ENCODE data around the gene KRT80.

Gene KRT80

DNA sequence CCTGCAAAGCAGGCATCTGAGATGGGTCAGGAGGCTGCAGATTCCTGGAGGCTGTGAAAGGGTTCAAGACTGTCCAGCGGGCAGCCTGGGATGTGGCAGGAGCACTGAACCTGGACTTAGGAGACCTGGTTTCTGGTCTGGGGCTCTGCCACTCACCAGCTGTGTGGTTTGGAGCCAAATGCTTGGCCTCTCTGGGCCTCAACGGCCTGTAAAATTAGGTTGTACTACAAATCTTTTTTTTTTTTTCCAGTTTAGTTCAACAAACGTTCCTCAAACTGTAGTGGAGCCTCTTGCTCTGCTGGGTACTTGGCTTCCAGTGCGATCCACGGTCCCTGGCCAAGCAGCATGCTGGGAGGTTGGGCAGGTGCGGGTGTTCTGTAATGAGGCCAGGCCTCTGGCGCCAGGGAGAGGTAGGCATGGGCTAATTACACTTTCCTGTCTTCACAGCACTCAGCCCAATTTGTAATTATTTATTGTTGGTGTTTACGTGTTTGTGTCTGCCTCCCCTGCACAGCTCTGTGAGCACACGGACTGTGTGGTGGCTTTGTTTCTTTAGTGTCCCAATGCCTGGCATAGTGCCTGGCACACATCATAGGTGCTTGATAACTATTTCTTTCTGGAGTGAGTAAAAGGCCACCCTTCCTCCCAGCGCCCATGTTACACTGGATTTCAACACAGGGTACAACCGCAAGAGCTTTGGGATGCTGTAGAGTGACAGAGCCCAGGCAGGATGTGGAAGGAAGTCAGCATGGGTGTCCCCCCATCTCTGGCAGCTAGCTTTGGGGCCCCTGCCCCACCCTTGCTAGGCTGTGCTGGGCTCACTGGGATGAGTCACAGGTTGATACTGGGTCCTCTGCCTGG lies 5.8 kb upstream of the KRT80 start:
- Mint-ChIP-seq H3K4me3 (no peak overlapping the region), H3K27me3 (no peaks in the 10 kb centered on the region), H3K9me3 (no peaks in the 10 kb centered on the region), H3K4me1 (no peaks in the 10 kb centered on the region), H3K27ac (no peak overlapping the region), H3K36me3 (no peaks in the 10 kb centered on the region)

GRCh38 chr12:52195065-52195730 lies 3.4 kb upstream of the KRT80 start:
- Mint-ChIP-seq H3K27me3 (no peaks in the 10 kb centered on the region), H3K4me1 (no peaks in the 10 kb centered on the region), H3K36me3 (no peaks in the 10 kb centered on the region), H3K27ac (no peak overlapping the region), H3K4me3 (no peak overlapping the region), H3K9me3 (no peaks in the 10 kb centered on the region)

DNA sequence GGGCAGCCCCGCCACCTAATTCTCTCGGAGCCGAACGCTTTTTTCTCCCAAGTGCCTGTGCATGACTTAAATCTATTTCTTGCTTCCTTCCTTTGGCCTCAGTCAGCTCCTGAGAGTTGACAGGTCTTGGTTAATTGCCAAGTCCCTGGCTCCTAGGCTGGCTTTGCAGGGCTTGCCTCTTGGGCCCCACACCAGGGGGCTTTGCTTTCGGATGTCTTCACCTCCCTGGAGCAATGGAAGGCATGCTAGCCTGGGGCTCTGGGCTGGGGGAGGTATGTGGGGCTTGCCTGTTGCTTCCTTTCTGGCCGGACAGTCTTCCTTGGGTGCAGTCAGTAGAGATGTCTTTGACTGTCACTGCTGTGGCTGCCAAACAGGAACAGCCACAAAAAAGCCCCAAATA lies 2.2 kb upstream of the KRT80 start:
- H3K27me3 Mint-ChIP-seq = no peaks in the 10 kb centered on the region
- H3K27ac Mint-ChIP-seq = no peak overlapping the region
- no peaks in the 10 kb centered on the region for H3K9me3 Mint-ChIP-seq
- no peaks in the 10 kb centered on the region for H3K36me3 Mint-ChIP-seq
- no peaks in the 10 kb centered on the region for H3K4me1 Mint-ChIP-seq
- no peak overlapping the region for H3K4me3 Mint-ChIP-seq

GRCh38 chr12:52193532-52193931 lies 1.7 kb upstream of the KRT80 start:
- H3K9me3 Mint-ChIP-seq = no peaks in the 10 kb centered on the region
- H3K36me3 Mint-ChIP-seq = no peaks in the 10 kb centered on the region
- H3K4me1 Mint-ChIP-seq = no peaks in the 10 kb centered on the region
- no peak overlapping the region for H3K4me3 Mint-ChIP-seq
- no peak overlapping the region for H3K27ac Mint-ChIP-seq
- H3K27me3 Mint-ChIP-seq = no peaks in the 10 kb centered on the region

DNA sequence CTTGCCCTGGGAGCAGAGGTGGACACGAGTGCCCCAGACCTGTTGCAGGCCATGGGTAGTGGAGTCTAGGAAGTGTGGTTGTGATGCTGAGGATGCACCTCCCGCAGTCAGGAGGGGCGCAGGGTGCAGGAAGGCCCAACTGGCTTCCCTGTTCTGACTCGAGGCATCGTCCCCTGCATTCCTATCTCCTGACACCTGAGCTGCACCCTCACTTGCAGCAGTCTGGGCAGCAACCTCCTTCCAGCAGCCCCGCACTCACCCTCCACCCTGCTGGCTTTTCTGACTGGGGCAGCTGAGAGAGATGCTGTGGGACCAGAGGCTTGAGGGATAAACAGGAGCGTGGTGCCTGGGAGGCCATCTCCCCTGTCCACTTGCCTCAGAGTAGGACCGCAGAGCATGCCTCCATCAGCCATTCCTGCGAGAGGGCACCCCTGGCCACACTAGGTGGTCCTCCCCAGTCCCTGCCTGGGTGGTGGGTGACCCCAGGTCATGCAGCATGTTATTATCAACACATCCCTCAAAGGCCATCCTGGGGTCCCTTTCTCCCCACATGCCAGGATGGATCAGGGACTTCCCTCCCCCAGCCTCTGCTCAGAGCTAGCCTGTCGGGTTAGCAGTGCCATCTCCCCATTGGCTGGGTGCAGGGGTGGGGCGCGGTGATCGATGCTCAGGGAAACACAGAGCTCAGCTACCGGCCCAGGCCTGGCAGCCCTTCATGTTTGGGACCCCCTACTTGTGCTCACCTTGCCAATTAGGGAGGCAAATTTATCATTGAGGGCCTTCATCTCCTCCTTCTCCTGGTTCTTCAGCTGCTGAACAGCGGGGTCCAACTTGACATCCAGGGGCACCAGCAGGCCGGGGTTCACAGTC lies 719 bp downstream of the KRT80 start:
- H3K4me3 Mint-ChIP-seq = no peak overlapping the region
- no peaks in the 10 kb centered on the region for H3K27me3 Mint-ChIP-seq
- no peaks in the 10 kb centered on the region for H3K36me3 Mint-ChIP-seq
- H3K4me1 Mint-ChIP-seq = no peaks in the 10 kb centered on the region
- no peaks in the 10 kb centered on the region for H3K9me3 Mint-ChIP-seq
- H3K27ac Mint-ChIP-seq = no peak overlapping the region

DNA sequence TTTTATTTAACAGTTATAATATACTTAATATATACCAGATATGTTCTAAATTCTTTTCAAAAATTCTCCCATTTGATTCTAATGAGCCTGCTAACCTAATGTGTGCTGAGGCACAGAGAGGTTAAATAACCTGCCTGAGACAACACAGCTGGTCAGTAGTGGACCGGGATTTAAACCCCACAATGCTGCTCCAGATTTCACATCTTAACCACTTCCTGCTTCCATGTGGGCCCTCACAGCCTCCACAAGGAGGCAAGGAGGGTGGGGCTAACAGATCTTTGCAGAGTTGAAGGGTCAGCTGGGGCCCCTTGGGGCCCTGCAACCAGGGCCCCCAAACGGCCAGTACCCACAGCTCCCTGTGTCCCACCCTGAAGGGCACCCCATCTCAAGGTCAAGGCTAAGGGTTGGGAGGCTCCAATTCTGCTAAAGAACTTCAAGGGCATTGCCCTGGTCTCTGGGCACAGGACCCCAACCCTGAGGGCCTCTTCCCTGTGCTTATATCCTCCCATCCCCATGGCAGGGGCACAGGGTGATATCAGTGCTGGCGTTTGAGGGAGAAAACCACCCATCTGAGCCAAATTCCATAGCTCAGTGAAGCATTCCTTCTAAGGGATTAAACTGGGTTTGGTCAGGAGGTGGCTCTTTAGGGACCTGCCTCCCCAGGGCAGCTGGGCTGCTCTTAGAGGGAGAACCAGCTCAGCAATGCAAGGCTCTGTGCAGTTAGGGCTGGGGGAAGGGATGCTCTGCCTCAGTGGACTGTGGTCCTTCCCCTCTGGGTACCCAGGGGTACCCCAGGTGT lies 2.2 kb downstream of the KRT80 start:
- H3K9me3 Mint-ChIP-seq = no peaks in the 10 kb centered on the region
- no peaks in the 10 kb centered on the region for H3K36me3 Mint-ChIP-seq
- no peaks in the 10 kb centered on the region for H3K4me1 Mint-ChIP-seq
- H3K27ac Mint-ChIP-seq = no peak overlapping the region
- no peak overlapping the region for H3K4me3 Mint-ChIP-seq
- H3K27me3 Mint-ChIP-seq = no peaks in the 10 kb centered on the region

GRCh38 chr12:52188658-52189057 lies 3.2 kb downstream of the KRT80 start:
- Mint-ChIP-seq H3K4me1 (no peaks in the 10 kb centered on the region), H3K9me3 (no peaks in the 10 kb centered on the region), H3K36me3 (no peaks in the 10 kb centered on the region), H3K27me3 (no peaks in the 10 kb centered on the region), H3K27ac (no peak overlapping the region), H3K4me3 (no peak overlapping the region)

- no peaks in the 10 kb centered on the region for H3K9me3 Mint-ChIP-seq
- no peaks in the 10 kb centered on the region for H3K4me1 Mint-ChIP-seq
- H3K27me3 Mint-ChIP-seq = no peaks in the 10 kb centered on the region
- H3K27ac Mint-ChIP-seq = no peak overlapping the region
- no peaks in the 10 kb centered on the region for H3K36me3 Mint-ChIP-seq
- H3K4me3 Mint-ChIP-seq = no peak overlapping the region
These were observed 4.2 kb downstream of the KRT80 start for GRCh38 chr12:52187640-52188039.

- no peak overlapping the region for H3K27ac Mint-ChIP-seq
- no peaks in the 10 kb centered on the region for H3K4me1 Mint-ChIP-seq
- H3K27me3 Mint-ChIP-seq = no peaks in the 10 kb centered on the region
- H3K36me3 Mint-ChIP-seq = no peaks in the 10 kb centered on the region
- no peaks in the 10 kb centered on the region for H3K9me3 Mint-ChIP-seq
- no peak overlapping the region for H3K4me3 Mint-ChIP-seq
These were observed 4.6 kb downstream of the KRT80 start for GRCh38 chr12:52187206-52187605.

DNA sequence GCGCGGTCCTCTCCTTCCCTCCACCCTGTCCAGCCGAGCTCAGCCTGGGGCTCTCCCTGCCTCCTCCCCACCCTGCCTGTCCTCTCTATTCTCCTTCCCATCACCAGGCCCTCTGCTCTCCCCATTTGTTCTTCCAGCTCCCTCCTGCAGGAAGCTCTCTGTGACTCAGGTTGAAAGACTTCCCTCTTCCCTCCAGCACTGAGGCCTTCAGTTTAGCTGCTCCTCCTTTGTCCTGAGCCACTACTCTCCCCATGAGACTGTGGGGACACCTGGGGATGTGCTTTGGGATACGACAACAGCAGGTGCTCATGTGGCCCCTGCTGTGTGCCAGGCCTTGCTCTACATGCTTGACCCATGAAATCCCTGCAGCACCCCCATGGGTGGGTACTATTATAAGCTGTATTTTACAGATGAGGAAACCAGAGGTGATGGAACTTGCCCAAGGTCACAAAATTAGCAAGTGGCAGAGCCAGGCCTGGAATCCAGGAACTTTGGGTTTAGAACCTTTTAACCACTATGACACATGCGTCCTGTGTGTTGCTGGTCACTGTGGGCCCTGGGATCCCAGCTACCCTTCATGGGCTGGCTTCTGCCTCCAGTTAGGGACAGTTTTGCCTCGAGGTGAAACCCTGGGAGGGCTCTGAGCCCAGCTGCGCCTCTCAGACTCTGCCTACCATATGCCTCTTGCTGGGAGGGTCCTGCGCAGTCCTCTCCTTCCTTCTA lies 5.5 kb downstream of the KRT80 start:
- H3K36me3 Mint-ChIP-seq = no peaks in the 10 kb centered on the region
- no peak overlapping the region for H3K4me3 Mint-ChIP-seq
- H3K9me3 Mint-ChIP-seq = no peaks in the 10 kb centered on the region
- no peaks in the 10 kb centered on the region for H3K27me3 Mint-ChIP-seq
- H3K4me1 Mint-ChIP-seq = no peaks in the 10 kb centered on the region
- H3K27ac Mint-ChIP-seq = no peak overlapping the region

DNA sequence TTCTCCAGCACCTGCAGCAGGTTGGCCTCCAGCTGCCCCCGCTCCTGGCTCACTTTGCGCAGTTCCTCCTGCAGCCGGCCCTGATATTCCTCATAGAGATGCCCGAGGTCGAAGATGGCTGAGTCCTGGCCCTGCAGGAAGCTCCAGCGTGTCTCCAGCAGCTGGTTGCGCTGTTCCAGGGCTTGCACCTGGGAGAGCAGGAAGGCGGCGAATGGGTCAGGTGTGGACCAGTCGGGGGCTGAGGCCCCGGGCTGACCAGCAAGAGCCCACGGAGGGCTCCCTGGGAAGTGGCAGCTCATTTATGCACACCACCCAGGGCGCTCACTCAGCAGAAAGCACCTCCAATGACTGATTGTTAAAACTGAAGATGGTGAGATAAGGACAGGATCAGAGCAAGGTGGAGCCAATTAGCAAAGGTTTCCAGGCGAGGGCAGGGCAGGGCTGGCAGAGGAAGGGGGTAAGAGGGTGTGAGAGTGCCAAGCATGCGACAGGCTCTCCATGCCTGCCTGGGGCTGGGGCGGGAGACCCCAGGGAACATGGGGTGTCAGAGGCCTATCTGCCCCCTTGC lies 6.3 kb downstream of the KRT80 start:
- H3K4me3 Mint-ChIP-seq = no peak overlapping the region
- no peaks in the 10 kb centered on the region for H3K27me3 Mint-ChIP-seq
- H3K9me3 Mint-ChIP-seq = no peaks in the 10 kb centered on the region
- H3K36me3 Mint-ChIP-seq = no peaks in the 10 kb centered on the region
- no peaks in the 10 kb centered on the region for H3K4me1 Mint-ChIP-seq
- no peak overlapping the region for H3K27ac Mint-ChIP-seq

DNA sequence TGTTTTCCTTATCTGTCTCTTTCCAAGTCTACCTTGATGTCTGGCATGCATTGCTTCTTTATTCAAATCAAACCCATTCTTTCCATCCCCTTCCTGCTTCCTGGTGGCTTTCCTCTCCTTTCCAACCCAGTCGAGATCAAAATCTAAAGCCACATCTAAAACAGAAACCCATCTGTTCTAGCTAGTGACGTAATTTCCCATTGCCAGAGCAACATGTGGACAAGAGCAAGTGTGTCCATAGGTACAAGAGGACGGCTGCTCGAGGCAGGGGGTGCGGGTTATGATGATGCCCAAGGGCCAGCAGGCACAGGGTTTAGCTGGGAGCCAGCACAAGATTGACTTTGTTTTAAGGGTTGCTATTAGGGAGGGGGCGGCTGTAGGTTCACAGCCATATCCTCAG lies 7.0 kb downstream of the KRT80 start:
- no peaks in the 10 kb centered on the region for H3K36me3 Mint-ChIP-seq
- H3K9me3 Mint-ChIP-seq = no peaks in the 10 kb centered on the region
- no peak overlapping the region for H3K4me3 Mint-ChIP-seq
- H3K27me3 Mint-ChIP-seq = no peaks in the 10 kb centered on the region
- H3K4me1 Mint-ChIP-seq = no peaks in the 10 kb centered on the region
- no peak overlapping the region for H3K27ac Mint-ChIP-seq

GRCh38 chr12:52183971-52184370 lies 7.8 kb downstream of the KRT80 start:
- H3K36me3 Mint-ChIP-seq = no peaks in the 10 kb centered on the region

DNA sequence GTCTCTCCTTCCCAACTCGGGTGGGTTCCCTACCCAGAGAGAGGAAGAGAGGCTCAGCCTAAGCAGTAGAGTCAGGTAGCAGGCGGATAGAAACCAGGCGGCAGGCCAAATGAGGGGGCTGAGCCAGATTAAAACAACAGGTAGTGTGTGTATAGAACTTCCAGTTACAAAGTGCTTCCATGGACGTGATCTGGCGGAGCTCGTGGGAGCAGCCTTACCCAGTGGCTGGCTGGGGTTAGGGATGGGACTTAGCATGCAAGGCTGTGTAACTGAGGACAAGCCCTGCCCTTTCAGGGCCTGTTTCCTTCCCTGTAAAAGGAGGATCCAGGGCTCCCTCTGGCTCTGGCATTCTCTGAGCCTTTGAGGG lies 8.3 kb downstream of the KRT80 start:
- Mint-ChIP-seq H3K9me3 (no peaks in the 10 kb centered on the region), H3K27me3 (no peaks in the 10 kb centered on the region)

More at GRCh38 chr12:52183971-52184370, 7.8 kb downstream of the KRT80 start:
- Mint-ChIP-seq H3K4me1 (no peaks in the 10 kb centered on the region), H3K4me3 (no peak overlapping the region), H3K27ac (no peak overlapping the region), H3K9me3 (no peaks in the 10 kb centered on the region), H3K27me3 (no peaks in the 10 kb centered on the region)

More for the DNA sequence above, 8.3 kb downstream of the KRT80 start:
- Mint-ChIP-seq H3K27ac (no peak overlapping the region), H3K4me1 (no peaks in the 10 kb centered on the region), H3K36me3 (no peaks in the 10 kb centered on the region), H3K4me3 (no peak overlapping the region)
